ENCODE data around the gene GEMIN4.

- TF ChIP-seq, protein P1, sequence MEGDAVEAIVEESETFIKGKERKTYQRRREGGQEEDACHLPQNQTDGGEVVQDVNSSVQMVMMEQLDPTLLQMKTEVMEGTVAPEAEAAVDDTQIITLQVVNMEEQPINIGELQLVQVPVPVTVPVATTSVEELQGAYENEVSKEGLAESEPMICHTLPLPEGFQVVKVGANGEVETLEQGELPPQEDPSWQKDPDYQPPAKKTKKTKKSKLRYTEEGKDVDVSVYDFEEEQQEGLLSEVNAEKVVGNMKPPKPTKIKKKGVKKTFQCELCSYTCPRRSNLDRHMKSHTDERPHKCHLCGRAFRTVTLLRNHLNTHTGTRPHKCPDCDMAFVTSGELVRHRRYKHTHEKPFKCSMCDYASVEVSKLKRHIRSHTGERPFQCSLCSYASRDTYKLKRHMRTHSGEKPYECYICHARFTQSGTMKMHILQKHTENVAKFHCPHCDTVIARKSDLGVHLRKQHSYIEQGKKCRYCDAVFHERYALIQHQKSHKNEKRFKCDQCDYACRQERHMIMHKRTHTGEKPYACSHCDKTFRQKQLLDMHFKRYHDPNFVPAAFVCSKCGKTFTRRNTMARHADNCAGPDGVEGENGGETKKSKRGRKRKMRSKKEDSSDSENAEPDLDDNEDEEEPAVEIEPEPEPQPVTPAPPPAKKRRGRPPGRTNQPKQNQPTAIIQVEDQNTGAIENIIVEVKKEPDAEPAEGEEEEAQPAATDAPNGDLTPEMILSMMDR (IDR thresholded peaks at IDR 0.05; ENCODE audit: low read depth, low read length) = no peak
- no peak for TF ChIP-seq EZH2phosphoT487 (IDR thresholded peaks at IDR 0.05; ENCODE audit: low read depth)
These were observed 22.2 kb upstream of the GEMIN4 start for GRCh38 chr17:774313-774584.
